ENCODE data around the gene ZNF763. TPM values are rescaled to one million over a fixed set of nuclear protein-coding genes. Genes with fewer than 3 reads are reported as not detected.
"Not testable (repeated sequence)": the region's sequence is repeated elsewhere in the genome, so short reads cannot be mapped to it uniquely, and the experiment has no call there.

ZNF763 gene
- total RNA-seq, 2 experiments from 2014 or later = 0.85 to 0.96 TPM

DNA sequence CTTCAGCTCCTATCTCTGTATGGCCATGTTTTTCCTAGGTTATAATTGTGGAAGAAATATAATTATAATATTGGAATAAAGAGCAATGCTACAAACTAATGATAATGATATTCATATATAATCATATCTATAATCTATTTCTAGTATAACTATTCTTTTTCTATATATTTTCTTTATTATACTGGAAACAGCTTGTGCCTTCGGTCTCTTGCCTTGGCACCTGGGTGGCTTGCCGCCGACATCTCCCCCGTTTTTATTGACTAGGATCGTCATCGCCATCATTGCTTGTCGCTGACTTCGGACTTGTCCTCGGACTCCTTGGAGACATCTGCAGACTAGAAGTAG is 24.2 kb downstream of the ZNF763 start:
- no peak for DNase-seq
- peaks cover 39% of the 10 kb centered on the region for H3K4me1 Mint-ChIP-seq
- peak overlapping the region; percentile 98 for H3K27ac Mint-ChIP-seq
- peak overlapping the region; percentile 99 for H3K4me3 Mint-ChIP-seq
- no peaks in the 10 kb centered on the region for H3K9me3 Mint-ChIP-seq
- H3K36me3 Mint-ChIP-seq = peaks cover 11% of the 10 kb centered on the region
- no peaks in the 10 kb centered on the region for H3K27me3 Mint-ChIP-seq

DNA sequence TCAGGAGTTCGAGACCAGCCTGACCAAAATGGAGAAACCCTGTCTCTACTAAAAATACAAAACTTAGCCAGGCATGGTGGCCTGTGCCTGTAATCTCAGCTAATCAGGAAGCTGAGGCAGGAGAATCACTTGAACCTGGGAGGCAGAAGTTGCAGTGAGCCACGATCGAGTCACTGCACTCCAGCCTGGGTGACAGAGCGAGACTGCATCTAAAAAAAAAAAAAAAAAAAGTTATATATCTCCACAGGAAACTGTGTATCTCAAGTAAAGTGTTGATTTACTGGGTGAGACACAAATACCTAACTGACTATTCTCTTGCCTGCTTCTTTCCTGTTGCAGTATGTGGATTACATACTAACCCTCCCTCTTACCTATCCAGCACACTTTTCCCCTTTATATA is 27.1 kb downstream of the ZNF763 start:
- H3K4me3 Mint-ChIP-seq, H3K9me3 Mint-ChIP-seq: not testable (repeated sequence)
- H3K4me1 Mint-ChIP-seq = peaks cover 50% of the 10 kb centered on the region

DNA sequence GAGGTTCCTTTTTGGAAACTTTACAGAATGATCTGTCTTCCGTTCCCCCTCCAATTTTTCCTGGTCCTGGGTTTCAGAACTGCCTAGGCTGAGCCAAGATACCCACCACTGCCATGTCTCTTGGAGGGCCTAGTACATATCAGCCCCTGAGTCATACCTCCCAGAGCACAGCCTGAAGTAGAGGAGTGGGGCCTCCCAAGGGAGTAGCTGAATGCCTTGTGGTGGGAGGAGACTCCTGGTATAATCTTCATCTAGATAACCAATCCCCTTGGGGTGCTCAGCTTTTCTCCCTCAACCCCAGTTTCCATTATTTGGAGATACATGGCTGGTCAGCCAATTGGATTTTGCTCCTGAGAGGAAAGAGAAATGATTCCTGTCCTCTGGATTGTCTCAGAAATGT is 30.3 kb downstream of the ZNF763 start:
- peaks cover 48% of the 10 kb centered on the region for H3K4me1 Mint-ChIP-seq
- no peak overlapping the region for H3K27ac Mint-ChIP-seq
- H3K27me3 Mint-ChIP-seq = no peaks in the 10 kb centered on the region
- H3K36me3 Mint-ChIP-seq = peaks cover 40% of the 10 kb centered on the region
- no peak for DNase-seq
- no peak overlapping the region for H3K4me3 Mint-ChIP-seq
- H3K9me3 Mint-ChIP-seq = no peaks in the 10 kb centered on the region

More for the DNA sequence above, 27.1 kb downstream of the ZNF763 start:
- not testable (repeated sequence) for H3K27ac Mint-ChIP-seq, DNase-seq, H3K27me3 Mint-ChIP-seq
- peaks cover 24% of the 10 kb centered on the region for H3K36me3 Mint-ChIP-seq

DNA sequence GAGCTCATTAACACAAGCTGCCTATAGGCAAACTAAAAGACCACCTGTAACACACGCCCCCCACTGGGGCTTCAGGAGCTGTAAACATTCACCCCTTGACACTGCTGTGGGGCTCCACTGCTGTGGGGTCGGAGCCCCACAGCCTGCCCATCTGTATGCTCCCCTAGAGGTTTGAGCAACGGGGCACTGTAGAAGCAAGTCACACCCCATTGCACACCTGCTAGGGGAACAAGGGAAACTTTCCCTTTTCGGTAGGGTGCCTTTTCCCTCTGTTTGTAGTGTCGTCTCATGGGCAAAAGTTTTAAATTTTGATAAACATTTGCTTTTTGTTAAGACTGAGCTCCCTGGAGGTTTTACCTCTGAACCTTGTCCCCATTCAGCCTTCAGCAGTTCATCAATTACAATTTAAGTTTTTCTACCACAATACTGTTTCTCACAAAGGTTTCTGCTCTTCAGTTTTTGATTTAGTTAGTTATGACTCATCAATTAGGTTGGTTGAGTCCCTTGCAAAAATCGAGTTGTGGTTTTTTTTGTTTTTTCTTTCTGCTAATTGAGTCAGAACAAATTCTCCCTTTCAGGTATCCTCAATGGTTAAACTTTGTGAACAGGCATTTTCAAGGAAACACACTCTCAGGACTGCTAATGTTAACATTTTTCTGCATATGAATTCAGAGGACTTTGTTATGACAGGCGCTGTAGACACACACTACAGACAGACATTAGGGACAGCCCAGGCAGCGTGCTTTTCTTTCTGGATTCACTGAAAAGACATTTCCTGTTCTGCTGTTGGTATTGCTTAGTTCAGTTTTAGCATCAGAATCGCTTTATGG is 35.5 kb downstream of the ZNF763 start:
- no peaks in the 10 kb centered on the region for H3K27me3 Mint-ChIP-seq
- peak overlapping the region; percentile 80 for H3K27ac Mint-ChIP-seq
- DNase-seq = peak; percentile 12
- no peaks in the 10 kb centered on the region for H3K9me3 Mint-ChIP-seq
- H3K4me3 Mint-ChIP-seq = no peak overlapping the region
- peaks cover 48% of the 10 kb centered on the region for H3K36me3 Mint-ChIP-seq
- peaks cover 25% of the 10 kb centered on the region for H3K4me1 Mint-ChIP-seq

- Mint-ChIP-seq H3K4me3 (no peak overlapping the region), H3K9me3 (peaks cover 51% of the 10 kb centered on the region), H3K27me3 (no peaks in the 10 kb centered on the region), H3K36me3 (peaks cover 85% of the 10 kb centered on the region), H3K4me1 (peaks cover 2% of the 10 kb centered on the region), H3K27ac (no peak overlapping the region)
- no peak for DNase-seq
Observed at GRCh38 chr19:12015015-12015752, 50.3 kb downstream of the ZNF763 start.

DNA sequence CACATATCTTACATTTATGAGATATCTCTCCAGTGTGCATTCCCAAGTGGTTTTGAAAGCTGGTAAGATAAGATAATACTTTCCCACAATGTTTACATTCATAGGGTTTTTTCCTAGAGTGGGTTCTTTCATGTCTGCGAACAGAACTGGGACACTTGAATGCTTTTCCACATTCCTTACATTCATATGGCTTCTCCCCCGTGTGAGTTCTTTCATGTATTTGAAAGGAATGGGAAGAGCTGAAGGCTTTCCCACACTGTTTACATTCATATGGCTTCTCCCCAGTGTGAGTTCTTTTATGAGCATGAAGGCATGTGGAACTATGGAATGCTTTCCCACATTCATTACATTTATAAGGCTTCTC is 50.9 kb downstream of the ZNF763 start:
- H3K4me3 Mint-ChIP-seq = no peak overlapping the region
- DNase-seq = no peak
- no peak overlapping the region for H3K27ac Mint-ChIP-seq
- H3K36me3 Mint-ChIP-seq = peaks cover 84% of the 10 kb centered on the region
- H3K27me3 Mint-ChIP-seq = no peaks in the 10 kb centered on the region
- peaks cover 2% of the 10 kb centered on the region for H3K4me1 Mint-ChIP-seq
- peaks cover 51% of the 10 kb centered on the region for H3K9me3 Mint-ChIP-seq

Other genes with a start within 250 kb of the ZNF763 start
- gene ZNF823, start 226.1 kb upstream of the ZNF763 start, total RNA-seq = 1 to 10 TPM; 2.2 to 3.6 TPM
- gene ZNF441, start 198.0 kb upstream of the ZNF763 start, total RNA-seq = 1 to 10 TPM; 4.0 to 4.1 TPM
- under 1 TPM; 0.56 to 0.87 TPM for gene ZNF491, start 166.5 kb upstream of the ZNF763 start, total RNA-seq
- 1 to 10 TPM; 6.3 to 8.3 TPM for gene ZNF440, start 150.8 kb upstream of the ZNF763 start, total RNA-seq
- gene ZNF439, start 116.3 kb upstream of the ZNF763 start, total RNA-seq = 1 to 10 TPM; 6.0 to 6.4 TPM
- 1 to 10 TPM; 2.8 to 3.8 TPM for gene ZNF69, start 77.3 kb upstream of the ZNF763 start, total RNA-seq
- 10 to 100 TPM; 10.2 to 11.3 TPM for gene ZNF700, start 39.9 kb upstream of the ZNF763 start, total RNA-seq
- gene ZNF433, start 70.6 kb downstream of the ZNF763 start, total RNA-seq = 1 to 10 TPM; 2.2 to 2.3 TPM
- 1 to 10 TPM; 1.1 TPM for gene ZNF878, start 87.9 kb downstream of the ZNF763 start, total RNA-seq
- gene ZNF844, start 99.7 kb downstream of the ZNF763 start, total RNA-seq = 1 to 10 TPM; 4.0 to 4.8 TPM
- gene ZNF20, start 175.3 kb downstream of the ZNF763 start, total RNA-seq = 1 to 10 TPM in 1 of 2 experiments, under 1 TPM in 1; 0.74 to 2.6 TPM
- gene ZNF625, start 191.7 kb downstream of the ZNF763 start, total RNA-seq = 1 to 10 TPM; 3.9 to 4.0 TPM
- 10 to 100 TPM; 11.6 to 12.9 TPM for gene ZNF136, start 198.1 kb downstream of the ZNF763 start, total RNA-seq

All from activated naive CD8-positive, alpha-beta T cell treated with anti-CD3 and anti-CD28 coated beads for 36 hours (primary cell).